Fibroblast of lung (primary cell): ENCODE measurements around the gene PDSS2. TPM values are rescaled to one million over a fixed set of nuclear protein-coding genes. Genes with fewer than 3 reads are reported as not detected.
A peak's percentile ranks its signal among the peaks of the same experiment; 100 is the strongest.

Experiments
- DNase-seq, 2 donors: peaks; one replicate each; pipeline versions ENCODE4 v3.0.0 to v3.0.0-alpha.2; 2010; ENCODE audit warnings: low read depth in 2 of 2
- H2AFZ ChIP-seq: 2 replicates; pipeline ENCODE4 v1.5.1; 2012; ENCODE audit warnings: low read length, control low read depth, inconsistent platforms
- H3K27ac ChIP-seq: 2 replicates; pipeline ENCODE4 v1.5.1; 2011; ENCODE audit warnings: low read length, control low read depth; ENCODE audit not compliant: insufficient read depth
- H3K27me3 ChIP-seq: 2 replicates; pipeline ENCODE4 v1.5.1; 2011; ENCODE audit warnings: mild to moderate bottlenecking, low read length; ENCODE audit not compliant: control insufficient read depth, insufficient read depth
- H3K36me3 ChIP-seq: 2 replicates; pipeline ENCODE4 v1.5.1; 2011; ENCODE audit warnings: low read length; ENCODE audit not compliant: control insufficient read depth, insufficient read depth
- H3K4me1 ChIP-seq: 2 replicates; pipeline ENCODE4 v1.5.1; 2011; ENCODE audit warnings: low read length; ENCODE audit not compliant: control insufficient read depth, insufficient read depth; ENCODE audit errors: extremely low read depth
- H3K4me2 ChIP-seq: 2 replicates; pipeline ENCODE4 v1.5.1; 2011; ENCODE audit warnings: low read length, control low read depth; ENCODE audit not compliant: insufficient read depth; ENCODE audit errors: extremely low read depth
- H3K4me3 ChIP-seq, 4 experiments: fragments of 200-600 bp in 1 of 4; sonication (generic) in 1 of 4; replicated peaks in 1 of 4; 2 replicates each; pipeline ENCODE4 v1.5.1; 2011 to 2016; ENCODE audit warnings: low read length in 4 of 4, low read depth in 3 of 4, mild to moderate bottlenecking in 3 of 4, control low read depth in 2 of 4, inconsistent platforms in 1 of 4, mixed read lengths in 1 of 4; ENCODE audit not compliant: insufficient read depth in 1 of 4; ENCODE audit errors: control extremely low read depth in 1 of 4
- H3K79me2 ChIP-seq: 2 replicates; pipeline ENCODE4 v1.5.1; 2012; ENCODE audit warnings: mild to moderate bottlenecking, low read length, inconsistent platforms; ENCODE audit not compliant: control insufficient read depth, insufficient read depth
- H3K9ac ChIP-seq: 2 replicates; pipeline ENCODE4 v1.5.1; 2011; ENCODE audit warnings: mild to moderate bottlenecking, low read length, control low read depth; ENCODE audit not compliant: insufficient read depth
- H3K9me3 ChIP-seq: 2 replicates; pipeline ENCODE4 v1.5.1; 2012; ENCODE audit warnings: low read depth, low read length; ENCODE audit not compliant: control insufficient read depth, insufficient read depth
- H4K20me1 ChIP-seq: 2 replicates; pipeline ENCODE4 v1.5.1; 2011; ENCODE audit warnings: low read length; ENCODE audit not compliant: control insufficient read depth, insufficient read depth; ENCODE audit errors: extremely low read depth
- EZH2 ChIP-seq: IDR thresholded peaks from 2 replicates; pipeline ENCODE4 v1.5.1; 2012; ENCODE audit warnings: low read length, control low read depth, mild to moderate bottlenecking; ENCODE audit errors: missing control alignments
- polyA plus RNA-seq, 2 donors: library from polyadenylated mRNA; depleted of rRNA in 1 of 2; stranded (reverse) in 1 of 2; unstranded in 1 of 2; fragments of >200 nt; gene quantifications; 2 replicates each; pipeline ENCODE4 v1.2.1, GENCODE V29; 2011 to 2012; ENCODE audit warnings: missing spikeins in 1 of 2
- total RNA-seq: library from RNA; depleted of rRNA; stranded (reverse); fragments of >200 nt; gene quantifications from 2 replicates; pipeline ENCODE4 v1.2.1, GENCODE V29; 2014
- TF ChIP-seq, protein P1 (sequence below), 2 donors: IDR thresholded peaks in 1 of 2; conservative IDR thresholded peaks in 1 of 2; 1 replicate in 1 of 2; 2 replicates in 1 of 2; pipeline ENCODE4 v1.5.1; 2011 to 2012; ENCODE audit warnings: low read length in 2 of 2, control low read depth in 1 of 2, inconsistent platforms in 1 of 2, low read depth in 1 of 2, mild to moderate bottlenecking in 1 of 2

PDSS2 gene
- total and polyA plus RNA-seq, 2 donors (not counting 1 experiment from before 2014, with no cell fraction given), result 12.1 to 13.8 TPM

DNA sequence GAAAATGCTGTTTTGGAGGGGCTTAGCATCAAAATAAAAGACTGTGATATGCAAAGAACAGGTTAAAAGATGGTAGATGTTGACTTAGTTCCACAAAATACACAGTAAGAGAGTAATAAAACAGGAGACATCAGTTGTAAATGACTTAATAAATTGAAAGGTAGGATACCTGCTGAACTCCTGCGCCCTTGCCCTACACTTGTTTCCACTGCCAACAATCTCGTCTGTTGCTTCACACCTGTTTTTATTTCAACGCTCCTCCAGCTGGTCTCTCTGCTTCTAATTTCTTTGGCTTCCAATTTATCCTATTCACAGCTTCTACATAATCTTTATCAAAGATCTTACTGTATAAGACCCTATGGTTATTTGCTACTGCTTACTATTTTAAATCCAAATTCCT lies 228.1 kb downstream of the PDSS2 start:
- Histone ChIP-seq H3K4me2 (no peak overlapping the region), H3K4me3 (no peak overlapping the region), H3K79me2 (no peaks in the 10 kb centered on the region), H3K4me1 (no peaks in the 10 kb centered on the region), H4K20me1 (no peaks in the 10 kb centered on the region), H3K9ac (no peak overlapping the region), H2AFZ (no peak overlapping the region), H3K27ac (no peak overlapping the region), H3K27me3 (no peaks in the 10 kb centered on the region), H3K36me3 (no peaks in the 10 kb centered on the region), H3K9me3 (no peaks in the 10 kb centered on the region)
- TF ChIP-seq EZH2, result no peak
- TF ChIP-seq, protein P1, sequence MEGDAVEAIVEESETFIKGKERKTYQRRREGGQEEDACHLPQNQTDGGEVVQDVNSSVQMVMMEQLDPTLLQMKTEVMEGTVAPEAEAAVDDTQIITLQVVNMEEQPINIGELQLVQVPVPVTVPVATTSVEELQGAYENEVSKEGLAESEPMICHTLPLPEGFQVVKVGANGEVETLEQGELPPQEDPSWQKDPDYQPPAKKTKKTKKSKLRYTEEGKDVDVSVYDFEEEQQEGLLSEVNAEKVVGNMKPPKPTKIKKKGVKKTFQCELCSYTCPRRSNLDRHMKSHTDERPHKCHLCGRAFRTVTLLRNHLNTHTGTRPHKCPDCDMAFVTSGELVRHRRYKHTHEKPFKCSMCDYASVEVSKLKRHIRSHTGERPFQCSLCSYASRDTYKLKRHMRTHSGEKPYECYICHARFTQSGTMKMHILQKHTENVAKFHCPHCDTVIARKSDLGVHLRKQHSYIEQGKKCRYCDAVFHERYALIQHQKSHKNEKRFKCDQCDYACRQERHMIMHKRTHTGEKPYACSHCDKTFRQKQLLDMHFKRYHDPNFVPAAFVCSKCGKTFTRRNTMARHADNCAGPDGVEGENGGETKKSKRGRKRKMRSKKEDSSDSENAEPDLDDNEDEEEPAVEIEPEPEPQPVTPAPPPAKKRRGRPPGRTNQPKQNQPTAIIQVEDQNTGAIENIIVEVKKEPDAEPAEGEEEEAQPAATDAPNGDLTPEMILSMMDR (conservative IDR thresholded peaks at IDR 0.05 in 1 of 2, IDR thresholded peaks at IDR 0.05 in 1 of 2; ENCODE audit: low read depth in 1 of 2, low read length in 2 of 2), result no peak
- DNase-seq, result no peak

DNA sequence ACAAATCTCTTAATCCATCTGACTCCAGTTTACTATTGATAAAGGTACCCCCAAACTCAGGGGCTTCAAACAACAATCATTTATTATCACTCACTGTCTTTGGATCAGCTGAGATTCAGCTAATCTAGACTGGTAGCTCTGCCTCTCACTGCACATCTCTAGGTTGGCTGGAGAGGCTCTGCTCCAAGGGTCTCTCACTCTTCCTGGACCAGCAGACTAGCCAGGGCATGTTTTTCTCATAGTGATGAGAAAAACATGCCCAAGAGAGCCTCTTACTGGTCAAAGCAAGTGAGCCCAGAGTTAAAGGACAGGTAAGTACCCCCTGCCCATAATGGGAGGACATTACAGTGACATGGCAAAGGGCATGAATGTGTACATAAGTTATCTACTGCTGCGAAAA lies 228.9 kb downstream of the PDSS2 start:
- DNase-seq, result no peak
- TF ChIP-seq, protein P1 (conservative IDR thresholded peaks at IDR 0.05 in 1 of 2, IDR thresholded peaks at IDR 0.05 in 1 of 2; ENCODE audit: low read depth in 1 of 2, low read length in 2 of 2), result no peak
- no peak for TF ChIP-seq EZH2
- H3K36me3 ChIP-seq, result no peaks in the 10 kb centered on the region
- no peaks in the 10 kb centered on the region for H3K27me3 ChIP-seq
- no peaks in the 10 kb centered on the region for H3K79me2 ChIP-seq
- H2AFZ ChIP-seq, result no peak overlapping the region
- H3K27ac ChIP-seq, result no peak overlapping the region
- no peak overlapping the region for H3K9ac ChIP-seq
- no peaks in the 10 kb centered on the region for H3K9me3 ChIP-seq
- no peak overlapping the region for H3K4me3 ChIP-seq
- no peaks in the 10 kb centered on the region for H4K20me1 ChIP-seq
- no peak overlapping the region for H3K4me2 ChIP-seq
- H3K4me1 ChIP-seq, result no peaks in the 10 kb centered on the region

DNA sequence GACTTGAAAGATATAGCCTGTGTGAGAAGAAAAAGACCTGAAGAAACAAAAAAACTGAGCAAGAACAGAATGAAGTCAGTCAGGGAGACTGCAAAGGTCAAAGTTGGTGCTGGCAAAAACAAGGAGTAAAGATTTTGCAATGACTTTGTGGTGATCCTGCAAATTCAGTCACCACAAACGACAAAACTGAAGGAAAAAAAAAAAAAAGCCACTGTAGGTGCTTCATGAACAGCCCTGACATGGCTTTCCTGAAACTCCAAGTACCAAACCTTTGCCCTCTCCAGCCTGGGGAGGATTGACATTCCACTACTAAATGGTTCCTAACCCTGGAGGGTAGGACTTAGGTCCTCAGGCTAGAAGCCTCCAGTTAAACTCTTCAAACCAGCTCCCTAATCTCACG lies 229.3 kb downstream of the PDSS2 start:
- Histone ChIP-seq H3K4me1 (no peaks in the 10 kb centered on the region), H3K4me3 (no peak overlapping the region), H4K20me1 (no peaks in the 10 kb centered on the region), H3K4me2 (no peak overlapping the region), H3K79me2 (no peaks in the 10 kb centered on the region), H3K27me3 (no peaks in the 10 kb centered on the region), H3K9me3 (no peaks in the 10 kb centered on the region), H3K27ac (no peak overlapping the region), H2AFZ (no peak overlapping the region), H3K9ac (no peak overlapping the region), H3K36me3 (no peaks in the 10 kb centered on the region)
- TF ChIP-seq, protein P1 (conservative IDR thresholded peaks at IDR 0.05 in 1 of 2, IDR thresholded peaks at IDR 0.05 in 1 of 2; ENCODE audit: low read depth in 1 of 2, low read length in 2 of 2), result no peak
- no peak for TF ChIP-seq EZH2
- peak in 1 of 2 donors; percentile 33 for DNase-seq
